ENCODE measurements around the gene PBX2.

Gene PBX2

DNA sequence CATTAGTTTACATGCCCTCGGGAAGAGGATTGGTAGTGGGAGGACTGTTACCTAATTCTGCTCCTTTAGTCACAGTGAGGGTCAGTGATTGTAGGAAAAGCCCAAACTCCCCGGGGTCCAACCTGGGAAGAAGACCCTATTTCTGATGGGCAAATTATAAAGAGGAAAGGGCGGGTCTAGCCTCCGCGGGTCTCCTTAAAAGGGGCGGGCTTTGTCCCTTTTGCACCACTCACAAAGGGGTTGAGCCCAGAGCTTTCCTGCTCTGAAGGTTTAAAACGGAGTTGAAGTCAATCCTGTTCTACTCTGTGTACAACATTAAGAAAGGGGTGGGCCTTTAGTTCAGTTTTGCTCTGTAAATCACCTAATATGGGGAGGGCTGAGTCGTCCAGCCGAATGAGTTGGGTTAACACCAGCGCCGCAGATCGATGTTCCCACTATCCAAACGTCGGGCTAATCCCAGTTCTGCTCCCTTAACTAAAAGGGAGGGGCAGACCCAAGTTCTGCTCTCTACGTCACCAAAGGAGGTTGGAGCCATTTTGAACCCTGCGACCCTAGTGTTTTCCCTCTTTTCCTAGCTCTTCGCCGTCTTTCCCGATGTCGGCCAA lies 12.7 kb downstream of the PBX2 start:
- in situ Hi-C loops (cut with MboI; ENCODE audit: low sequenced_read_pairs, unreplicated experiment): no loop called here
- DNase-seq (ENCODE audit: low spot score): no peak
- TF ChIP-seq, protein P1, sequence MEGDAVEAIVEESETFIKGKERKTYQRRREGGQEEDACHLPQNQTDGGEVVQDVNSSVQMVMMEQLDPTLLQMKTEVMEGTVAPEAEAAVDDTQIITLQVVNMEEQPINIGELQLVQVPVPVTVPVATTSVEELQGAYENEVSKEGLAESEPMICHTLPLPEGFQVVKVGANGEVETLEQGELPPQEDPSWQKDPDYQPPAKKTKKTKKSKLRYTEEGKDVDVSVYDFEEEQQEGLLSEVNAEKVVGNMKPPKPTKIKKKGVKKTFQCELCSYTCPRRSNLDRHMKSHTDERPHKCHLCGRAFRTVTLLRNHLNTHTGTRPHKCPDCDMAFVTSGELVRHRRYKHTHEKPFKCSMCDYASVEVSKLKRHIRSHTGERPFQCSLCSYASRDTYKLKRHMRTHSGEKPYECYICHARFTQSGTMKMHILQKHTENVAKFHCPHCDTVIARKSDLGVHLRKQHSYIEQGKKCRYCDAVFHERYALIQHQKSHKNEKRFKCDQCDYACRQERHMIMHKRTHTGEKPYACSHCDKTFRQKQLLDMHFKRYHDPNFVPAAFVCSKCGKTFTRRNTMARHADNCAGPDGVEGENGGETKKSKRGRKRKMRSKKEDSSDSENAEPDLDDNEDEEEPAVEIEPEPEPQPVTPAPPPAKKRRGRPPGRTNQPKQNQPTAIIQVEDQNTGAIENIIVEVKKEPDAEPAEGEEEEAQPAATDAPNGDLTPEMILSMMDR (IDR thresholded peaks at IDR 0.05; ENCODE audit: borderline replicate concordance, control extremely low read depth, extremely low read depth, insufficient read depth, missing control alignments): no peak

DNA sequence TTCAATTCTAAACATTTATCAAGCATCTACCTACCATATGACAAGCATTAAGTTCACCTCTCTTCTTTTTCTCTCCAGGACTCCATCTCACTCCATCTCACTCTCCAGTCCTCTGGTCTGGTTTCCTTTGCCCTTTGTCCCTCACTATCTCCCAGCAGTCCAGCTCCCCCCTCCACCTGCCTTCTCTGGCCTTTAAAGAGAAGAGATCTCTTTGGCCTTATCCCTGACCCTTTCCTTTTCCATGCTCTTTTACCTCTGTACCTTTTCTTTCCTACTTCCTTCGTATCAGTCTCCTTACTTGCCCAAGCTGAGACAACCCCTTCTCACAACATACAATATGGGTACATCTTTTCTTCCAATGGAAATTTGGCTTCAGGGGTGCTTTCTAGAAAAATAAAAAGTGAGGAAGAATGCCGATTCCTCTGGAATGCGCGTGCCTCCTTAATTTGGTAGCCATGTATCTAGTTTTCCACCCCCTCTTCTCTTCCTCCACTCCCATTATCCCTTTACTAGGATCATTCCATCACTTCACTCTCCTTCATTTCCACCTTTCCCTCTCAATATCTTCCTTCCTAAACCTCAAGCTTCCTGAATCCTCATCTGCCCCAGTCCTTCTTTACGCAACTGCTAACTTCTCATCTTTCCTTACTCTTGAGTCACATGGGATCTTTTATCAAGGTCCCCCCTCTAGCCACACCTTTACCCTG lies 13.4 kb downstream of the PBX2 start:
- no peak for DNase-seq (ENCODE audit: low spot score)
- TF ChIP-seq, protein P1 (IDR thresholded peaks at IDR 0.05; ENCODE audit: borderline replicate concordance, control extremely low read depth, extremely low read depth, insufficient read depth, missing control alignments): no peak
- in situ Hi-C loops (cut with MboI; ENCODE audit: low sequenced_read_pairs, unreplicated experiment): no loop called here

DNA sequence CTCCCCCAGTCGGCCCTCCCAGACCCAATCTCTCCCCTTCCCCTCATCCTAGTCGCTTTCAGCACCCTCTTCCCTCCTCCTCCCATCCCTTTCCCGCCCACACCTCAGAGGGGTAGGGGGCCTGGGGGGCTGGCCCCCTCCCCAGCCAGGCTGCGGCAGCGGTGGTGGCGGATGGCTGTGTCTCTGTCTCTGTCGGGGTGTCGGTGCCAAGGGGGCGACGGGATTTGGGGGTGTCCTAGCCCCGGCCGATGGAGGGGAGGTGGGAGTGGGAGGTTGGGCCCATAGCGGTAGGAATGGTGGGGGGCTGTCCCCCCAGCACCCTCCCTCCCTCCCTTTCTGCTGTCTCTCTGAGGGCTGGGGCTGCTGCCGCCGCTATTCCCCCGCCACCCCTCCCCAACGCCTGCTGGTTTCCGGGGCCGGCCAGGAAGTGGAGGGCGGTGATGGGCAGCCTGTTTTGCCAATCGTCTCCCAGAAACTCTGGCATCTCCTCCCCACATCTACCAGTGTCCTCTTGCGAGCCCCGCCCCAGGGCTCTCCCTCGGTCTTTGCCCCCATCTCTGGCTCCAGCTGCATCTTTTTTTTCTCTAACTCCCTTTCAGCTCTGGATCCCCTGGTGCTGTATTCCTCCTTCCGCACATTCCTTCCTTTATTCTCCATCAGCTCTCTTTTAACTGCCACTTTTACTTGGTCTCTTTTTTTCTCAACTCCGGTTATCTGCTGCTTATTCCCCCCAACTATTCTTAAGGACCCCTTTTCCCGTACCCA lies 14.1 kb downstream of the PBX2 start, which contains the start of gene AGPAT1:
TSS of gene AGPAT1 (minus strand) at position 374 of the 765 bp plus-strand sequence. CDS start 4,588 bp downstream, outside the sequence.
- TF ChIP-seq, protein P1 (IDR thresholded peaks at IDR 0.05; ENCODE audit: borderline replicate concordance, control extremely low read depth, extremely low read depth, insufficient read depth, missing control alignments): no peak
- in situ Hi-C loops (cut with MboI; ENCODE audit: low sequenced_read_pairs, unreplicated experiment): no loop called here
- peak; percentile 99 for DNase-seq (ENCODE audit: low spot score)

DNA sequence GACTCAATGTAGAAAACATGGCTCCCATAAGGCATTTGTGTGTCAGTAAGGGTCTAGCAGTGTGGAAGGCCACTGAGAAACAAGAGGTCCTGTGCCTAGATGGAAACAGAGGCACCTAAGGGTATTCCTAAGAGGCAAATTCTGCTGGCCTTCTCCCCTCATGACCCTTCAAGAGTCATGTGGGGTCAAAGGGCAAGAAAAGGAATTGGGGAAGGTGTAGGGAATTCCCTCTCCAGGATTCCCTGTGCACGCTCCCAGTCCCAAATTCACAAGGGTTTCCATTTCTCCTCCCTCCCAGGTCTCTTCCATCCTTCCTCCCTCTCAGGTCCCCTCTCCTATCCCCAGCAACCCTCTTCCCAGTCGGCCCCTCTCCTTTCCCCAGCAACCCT lies 14.7 kb downstream of the PBX2 start:
- TF ChIP-seq, protein P1 (IDR thresholded peaks at IDR 0.05; ENCODE audit: borderline replicate concordance, control extremely low read depth, extremely low read depth, insufficient read depth, missing control alignments): no peak
- in situ Hi-C loops (cut with MboI; ENCODE audit: low sequenced_read_pairs, unreplicated experiment): no loop called here
- DNase-seq (ENCODE audit: low spot score): no peak

DNA sequence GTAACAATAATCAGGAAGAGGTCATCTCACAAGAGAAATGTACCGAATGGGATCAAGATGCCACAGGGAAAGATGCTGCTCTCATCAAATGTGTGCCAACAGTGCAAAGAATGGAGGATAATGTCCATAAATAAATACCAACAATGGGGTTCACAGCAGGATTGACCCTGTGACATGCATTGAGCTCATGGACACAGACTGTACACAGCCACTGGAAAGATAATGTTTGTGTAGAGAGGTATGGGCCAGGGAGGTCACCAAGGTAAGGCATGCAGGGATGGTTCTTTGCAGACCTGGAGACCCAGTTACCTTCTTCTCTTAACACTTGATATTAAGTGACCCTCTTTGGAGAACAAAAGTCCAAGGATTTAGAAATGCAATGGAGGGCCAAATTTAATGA lies 15.6 kb downstream of the PBX2 start:
- DNase-seq (ENCODE audit: low spot score): no peak
- TF ChIP-seq, protein P1 (IDR thresholded peaks at IDR 0.05; ENCODE audit: borderline replicate concordance, control extremely low read depth, extremely low read depth, insufficient read depth, missing control alignments): no peak
- in situ Hi-C loops (cut with MboI; ENCODE audit: low sequenced_read_pairs, unreplicated experiment): no loop called here

DNA sequence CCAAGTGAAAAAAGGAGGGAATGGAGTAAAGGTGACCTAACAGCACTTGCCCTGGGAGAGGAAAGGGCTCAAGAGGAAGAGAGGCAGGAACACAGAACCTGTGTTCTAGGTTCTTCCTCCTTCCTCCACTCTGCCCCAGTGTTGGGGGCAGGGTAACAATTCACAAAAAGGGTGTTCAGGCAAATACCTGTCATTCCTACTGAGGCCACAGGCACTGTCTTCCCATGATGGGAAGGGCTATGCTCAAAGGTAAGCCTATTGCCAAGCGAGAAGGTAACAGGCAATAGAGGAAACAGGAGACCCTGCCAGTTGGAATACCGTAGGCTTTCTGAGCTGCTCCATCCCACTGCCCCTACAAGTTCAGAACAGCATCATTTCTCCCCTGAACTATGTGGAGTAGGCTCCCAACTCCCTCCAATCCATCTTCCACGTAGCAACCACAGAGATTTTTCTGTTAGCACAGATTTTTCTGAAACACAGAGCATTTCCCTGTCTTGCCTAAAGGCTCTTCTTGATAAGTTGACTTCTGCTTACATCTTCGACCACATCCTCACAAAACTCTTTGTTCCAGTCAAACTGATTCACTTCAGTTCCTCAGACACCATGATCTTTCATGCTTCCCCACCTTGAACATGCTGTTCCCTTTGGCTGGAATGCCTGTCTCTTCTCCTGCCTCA lies 16.8 kb downstream of the PBX2 start:
- TF ChIP-seq, protein P1 (IDR thresholded peaks at IDR 0.05; ENCODE audit: borderline replicate concordance, control extremely low read depth, extremely low read depth, insufficient read depth, missing control alignments): no peak
- no peak for DNase-seq (ENCODE audit: low spot score)
- in situ Hi-C loops (cut with MboI; ENCODE audit: low sequenced_read_pairs, unreplicated experiment): no loop called here

Data from GM13976 (cell line).